HG02678 (cell line): ENCODE measurements around the gene TMEM252.

Experiments
- ATAC-seq: cut with Tn5 transposase; IDR thresholded peaks from one replicate; pipeline ENCODE4 v1.9.1; 2021; ENCODE audit warnings: mild to moderate bottlenecking, moderate library complexity; ENCODE audit not compliant: unreplicated experiment

TMEM252 gene

DNA sequence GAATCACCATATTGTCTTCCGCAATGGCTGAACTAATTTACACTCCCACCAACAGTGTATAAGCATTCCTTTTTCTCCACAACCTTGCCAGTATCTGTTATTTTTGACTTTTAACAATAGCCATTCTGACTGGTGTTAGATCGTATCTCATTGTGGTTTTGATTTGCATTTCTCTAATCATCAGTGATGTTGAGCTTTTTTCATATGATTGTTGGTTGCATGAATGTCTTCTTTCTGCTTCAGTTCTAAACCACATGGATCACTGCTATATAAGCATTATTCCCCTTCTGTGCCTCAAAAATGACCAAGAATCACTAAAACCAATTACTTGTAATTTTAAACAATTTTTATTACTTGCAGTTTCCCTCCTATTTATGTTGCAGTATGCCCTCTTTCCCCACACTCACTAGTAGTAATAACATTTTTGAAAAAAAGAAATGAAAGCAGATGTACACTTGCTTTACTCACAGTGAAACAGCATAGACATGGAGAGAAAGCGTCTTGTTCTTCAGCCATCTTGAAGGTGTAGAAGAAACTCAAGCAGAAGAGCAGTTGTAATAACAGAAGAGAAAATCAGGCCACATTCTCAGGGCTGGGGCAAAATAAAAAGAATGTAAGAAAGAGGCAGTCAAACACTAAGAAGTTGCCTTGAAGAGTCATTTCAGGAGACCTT lies 4.5 kb upstream of the TMEM252 start:
- ATAC-seq = peak; percentile 47

DNA sequence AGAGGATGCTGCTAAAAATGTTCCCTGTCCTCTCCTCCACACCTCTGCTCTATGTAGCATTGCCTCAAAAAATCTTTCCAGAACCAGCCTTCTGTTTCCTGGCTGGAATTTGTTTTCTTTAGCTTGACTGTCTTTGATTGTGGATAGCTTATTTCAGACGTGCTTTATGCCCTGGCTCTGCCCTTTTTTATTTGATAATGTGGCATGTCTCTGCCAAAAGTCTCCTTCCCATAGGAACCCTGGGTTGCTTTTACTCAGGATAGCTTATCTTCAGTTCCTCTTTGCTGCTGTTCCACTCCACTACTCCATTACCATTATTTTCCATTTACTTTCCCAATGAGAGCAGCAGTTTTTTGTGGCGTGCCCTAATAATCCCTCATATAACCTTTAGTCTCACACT lies 885 bp upstream of the TMEM252 start:
- no peak for ATAC-seq

DNA sequence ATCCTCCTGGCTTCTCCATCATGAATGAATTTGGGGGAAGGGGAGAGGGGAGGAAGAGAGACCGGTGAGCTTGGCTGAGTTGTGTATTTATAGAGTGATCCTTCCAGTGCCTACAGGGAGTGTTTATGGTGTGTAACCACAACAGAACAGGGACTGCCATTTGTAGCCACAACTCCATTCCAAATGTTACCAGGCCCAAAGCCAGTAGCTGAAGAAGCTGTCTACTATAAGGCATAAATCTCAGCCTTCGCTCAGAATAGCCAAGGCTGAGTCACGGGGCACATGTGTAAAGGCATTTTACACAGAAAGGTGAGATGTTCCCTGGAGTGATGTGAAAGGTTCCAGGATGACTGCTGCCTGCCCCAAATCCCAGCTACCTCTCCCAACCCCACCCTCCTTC lies 2.5 kb downstream of the TMEM252 start:
- ATAC-seq = no peak

GRCh38 chr9:68537616-68537880 lies 3.1 kb downstream of the TMEM252 start:
- no peak for ATAC-seq

GRCh38 chr9:68536876-68537615 lies 3.6 kb downstream of the TMEM252 start:
- ATAC-seq = no peak

- ATAC-seq = no peak
Observed at GRCh38 chr9:68533678-68534077, 7.0 kb downstream of the TMEM252 start.

GRCh38 chr9:68532131-68532530 lies 8.6 kb downstream of the TMEM252 start:
- no peak for ATAC-seq

DNA sequence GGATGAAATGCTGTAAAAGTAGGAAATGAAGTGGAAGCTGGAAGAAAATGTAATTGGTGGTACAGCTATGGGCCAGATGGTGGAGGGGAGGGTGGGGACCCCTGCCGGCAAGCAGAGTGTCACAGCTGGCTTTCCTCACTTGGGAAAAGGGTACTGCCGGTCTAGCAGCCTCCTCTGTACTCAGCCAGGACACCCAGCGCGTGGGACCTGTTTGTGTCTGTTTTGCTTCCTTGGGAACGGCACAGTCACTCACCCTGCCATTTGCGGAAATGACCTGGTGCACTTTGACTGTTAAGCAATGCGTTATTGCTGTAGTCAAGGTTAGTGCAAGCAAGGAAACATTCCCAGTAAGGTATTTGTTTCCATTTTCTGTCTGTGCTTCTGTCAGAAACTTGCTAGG lies 10.1 kb downstream of the TMEM252 start:
- no peak for ATAC-seq

GRCh38 chr9:68523367-68523936 lies 17.2 kb downstream of the TMEM252 start:
- ATAC-seq = no peak

- no peak for ATAC-seq
Observed at GRCh38 chr9:68522954-68523353, 17.7 kb downstream of the TMEM252 start.

DNA sequence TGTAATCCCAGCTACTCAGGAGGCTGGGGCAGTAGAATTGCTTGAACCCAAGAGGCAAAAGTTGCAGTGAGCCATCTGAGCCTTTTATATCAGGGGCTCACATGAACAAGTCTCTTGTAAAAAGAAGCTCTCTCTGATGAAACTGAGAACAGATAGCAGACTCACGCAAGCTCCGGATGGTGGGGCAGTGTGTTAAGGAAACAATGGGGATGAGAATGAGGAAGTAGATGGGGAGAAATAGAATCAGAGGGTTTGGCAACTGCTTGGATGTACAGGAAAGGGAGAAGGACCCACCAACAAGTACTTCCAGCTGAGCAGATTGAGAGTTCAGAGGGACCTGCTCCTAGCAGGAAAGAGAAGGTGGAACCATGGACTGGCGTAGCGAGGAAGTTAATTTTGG lies 18.6 kb downstream of the TMEM252 start:
- no peak for ATAC-seq

GRCh38 chr9:68515326-68516017 lies 25.2 kb downstream of the TMEM252 start:
- no peak for ATAC-seq

- no peak for ATAC-seq
Observed at GRCh38 chr9:68513981-68514380, 26.7 kb downstream of the TMEM252 start.

DNA sequence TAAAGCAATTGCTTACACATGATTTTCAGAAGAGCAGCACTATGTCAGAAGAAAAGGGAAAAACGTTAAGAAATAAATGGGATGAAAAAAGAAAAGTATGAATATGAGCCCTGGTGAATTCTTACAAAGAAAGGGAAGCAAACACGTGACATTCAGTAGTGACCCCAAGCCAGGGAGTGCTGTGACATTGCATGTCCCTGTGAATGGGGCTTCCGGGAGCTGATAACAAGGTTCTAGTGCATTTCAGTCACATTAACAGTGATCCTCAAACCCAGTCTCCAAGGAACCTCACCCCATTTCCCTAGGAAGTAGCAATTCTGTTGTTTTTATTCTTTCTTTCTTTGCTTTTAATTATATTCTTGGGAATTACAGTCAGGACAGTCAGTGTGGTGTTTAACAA lies 27.3 kb downstream of the TMEM252 start:
- ATAC-seq = no peak

DNA sequence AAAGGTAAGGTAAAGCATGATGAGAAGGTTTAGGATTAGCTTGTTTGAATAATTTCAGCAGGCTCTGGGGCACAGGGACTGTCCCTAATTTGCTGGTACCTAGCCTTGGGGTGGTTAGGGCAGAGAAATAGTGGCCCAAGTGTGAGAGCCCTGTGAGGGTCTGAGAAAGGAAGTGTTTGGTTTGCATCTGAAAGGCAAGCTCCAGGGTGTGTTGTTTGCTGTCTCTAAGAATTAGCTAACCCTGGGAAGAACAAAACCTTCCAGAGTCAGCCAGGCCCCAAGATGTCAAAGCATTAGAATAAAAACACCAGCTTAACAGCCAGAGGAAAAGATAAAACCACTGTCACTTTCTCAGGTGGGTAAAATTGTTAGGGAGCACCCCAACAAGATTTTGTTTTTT lies 31.0 kb downstream of the TMEM252 start:
- no peak for ATAC-seq

DNA sequence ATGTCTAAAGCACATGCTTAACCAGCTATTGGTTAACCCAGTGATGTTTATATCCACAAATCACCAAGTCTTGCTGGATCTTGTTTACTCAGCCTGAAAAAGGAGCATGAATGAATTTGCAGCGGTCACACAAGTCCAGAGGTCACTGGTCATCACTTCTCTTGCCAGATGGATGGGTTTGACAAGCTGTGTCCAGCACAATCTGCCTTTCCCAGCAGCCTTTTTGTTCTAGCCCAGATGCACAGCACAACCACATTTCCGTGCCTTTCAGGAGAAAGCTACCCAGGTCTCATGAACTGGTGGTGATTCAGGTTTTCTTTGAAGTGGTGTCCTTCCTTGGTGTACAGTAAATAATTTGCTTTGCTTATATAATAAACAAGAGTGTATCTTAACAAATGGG lies 32.1 kb downstream of the TMEM252 start:
- ATAC-seq = no peak

DNA sequence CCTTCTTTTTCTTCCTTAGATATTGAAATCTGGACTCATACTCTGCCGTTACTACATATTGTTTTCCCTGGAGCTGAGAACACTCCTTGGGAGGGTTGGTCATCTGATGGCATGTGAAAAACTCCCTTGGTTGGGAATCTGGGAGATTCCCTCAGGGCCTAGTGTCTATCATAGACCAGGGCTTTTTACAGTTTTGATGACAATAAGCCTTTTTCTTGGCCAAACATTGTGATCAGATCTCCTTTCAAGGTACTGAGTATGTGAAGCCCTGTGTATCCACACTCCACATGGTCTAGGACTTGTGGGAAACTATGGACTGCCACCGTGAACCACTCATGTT lies 32.9 kb downstream of the TMEM252 start:
- no peak for ATAC-seq

GRCh38 chr9:68507130-68507805 lies 33.4 kb downstream of the TMEM252 start:
- no peak for ATAC-seq

- ATAC-seq = no peak
Observed at GRCh38 chr9:68506551-68506950, 34.1 kb downstream of the TMEM252 start.

DNA sequence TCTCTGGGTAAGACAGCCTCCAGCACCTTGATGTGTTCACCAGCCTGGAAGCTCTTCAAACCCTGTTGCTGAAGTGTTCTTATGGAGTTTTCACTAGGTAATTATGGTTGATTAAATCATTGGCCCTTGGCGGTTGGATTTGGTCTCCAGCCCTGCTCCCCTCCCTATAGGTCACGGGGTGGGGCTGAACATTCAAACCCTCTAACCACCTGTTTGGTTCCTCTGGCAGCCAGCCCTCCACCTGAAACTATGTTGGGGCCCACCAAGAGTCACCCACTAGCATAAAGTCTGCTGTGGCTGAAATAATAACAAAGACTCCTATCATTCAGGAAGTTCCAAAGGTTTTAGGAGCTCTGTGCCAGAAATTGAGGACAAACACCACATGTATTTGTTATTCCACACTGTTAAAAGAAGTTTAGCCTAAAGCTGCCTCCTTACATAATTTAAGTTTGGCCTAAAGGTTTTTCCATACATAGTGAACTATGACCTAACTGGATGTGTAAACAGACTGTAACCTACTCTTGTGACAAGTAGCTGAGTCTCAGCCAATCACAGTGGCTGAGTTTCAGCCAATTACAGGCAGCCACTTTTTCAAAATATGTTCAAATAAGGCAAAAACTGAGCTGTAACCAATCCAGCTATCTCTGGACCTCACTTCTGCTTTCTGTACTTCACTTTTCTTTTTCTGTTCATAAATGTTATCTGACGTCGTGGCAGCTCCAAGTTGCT lies 34.8 kb downstream of the TMEM252 start:
- ATAC-seq = peak; percentile 53

- ATAC-seq = no peak
Observed at GRCh38 chr9:68502279-68502678, 38.4 kb downstream of the TMEM252 start.
